NCI-H1105 treated with DMSO at 0.1 percent for 48 hours (cell line): ENCODE data around the gene FBXO30.

ENCODE experiments used
- DNase-seq: peaks from one replicate; lab custom pipeline; 2025; lab: John Stamatoyannopoulos, UW

The FBXO30 gene

GRCh38 chr6:145749632-145750031 is 65.0 kb downstream of the FBXO30 start:
- no peak for DNase-seq

- DNase-seq, result no peak
Observed at GRCh38 chr6:145745861-145746260, 68.7 kb downstream of the FBXO30 start.

- no peak for DNase-seq
Observed at GRCh38 chr6:145744619-145745018, 70.0 kb downstream of the FBXO30 start.
